HG03066 (cell line): ENCODE results near the gene VSX1.

ENCODE experiments used
- ATAC-seq: cut with Tn5 transposase; IDR thresholded peaks from one replicate; pipeline ENCODE4 v1.9.1; 2021; ENCODE audit warnings: low read depth; ENCODE audit not compliant: unreplicated experiment

The VSX1 gene

DNA sequence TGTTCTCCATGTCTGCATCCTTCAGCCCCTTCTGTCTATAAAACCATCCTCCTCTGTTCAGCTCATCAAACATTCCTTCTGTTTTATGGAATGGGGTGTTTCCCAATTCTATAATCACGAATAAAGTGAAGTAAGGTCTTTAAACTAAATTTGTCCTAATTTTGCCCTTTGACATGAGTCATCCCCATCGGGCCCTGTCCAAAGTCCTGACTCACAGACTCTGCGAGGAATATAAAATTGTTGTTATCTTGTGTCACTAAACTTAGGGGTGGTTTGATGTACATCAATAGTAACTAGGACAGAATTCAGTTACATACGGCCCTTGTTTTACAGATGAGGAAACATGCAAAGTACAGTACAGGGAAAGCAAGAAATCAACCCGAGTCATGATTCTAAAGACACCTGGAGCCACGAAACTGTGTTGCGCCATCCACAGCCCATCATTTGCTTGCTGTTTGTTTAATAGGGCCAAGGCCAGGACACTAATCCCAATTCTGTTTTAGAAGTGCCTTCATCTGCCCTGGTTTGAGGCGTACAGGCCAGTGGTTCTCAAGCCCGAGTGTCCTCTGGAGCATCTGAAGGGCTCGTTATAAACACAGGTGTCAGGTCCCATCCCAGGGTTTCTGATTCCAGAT lies 26.8 kb downstream of the VSX1 start:
- ATAC-seq, result no peak

DNA sequence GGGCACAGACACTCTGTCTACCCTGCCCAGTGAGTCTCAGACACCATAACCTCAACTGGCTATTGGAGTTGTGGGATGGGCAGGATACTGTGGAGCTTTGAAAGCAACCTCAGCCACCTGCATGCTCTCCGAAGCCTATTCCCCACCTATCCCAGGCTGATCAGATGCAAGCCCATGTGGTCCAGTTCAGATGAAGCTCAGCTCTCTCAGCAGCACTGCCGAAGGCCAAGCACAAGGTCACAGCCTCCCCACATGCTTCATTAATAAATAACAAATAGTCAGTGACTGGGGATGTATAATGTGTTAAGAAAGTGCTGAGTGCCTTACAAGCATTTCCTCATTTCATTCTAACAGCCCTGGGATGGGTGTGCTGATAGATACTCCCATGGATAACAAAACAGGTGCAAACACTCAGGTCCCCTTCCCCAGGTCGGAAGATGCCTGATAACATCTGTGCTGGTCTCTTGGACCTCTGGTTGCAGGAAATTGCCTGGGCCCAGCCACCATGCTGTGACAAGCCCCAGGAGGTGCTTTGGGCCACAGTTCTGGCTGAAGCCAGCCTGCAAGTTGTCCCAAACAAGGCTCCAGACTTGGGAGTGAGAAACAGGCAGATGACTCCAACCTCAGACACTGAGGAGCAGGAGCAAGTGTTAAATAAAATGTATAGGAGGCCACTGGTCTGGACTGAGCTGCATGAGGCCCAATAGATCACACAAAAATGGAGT lies 27.7 kb downstream of the VSX1 start:
- no peak for ATAC-seq

GRCh38 chr20:25053255-25054031 lies 28.5 kb downstream of the VSX1 start:
- no peak for ATAC-seq

- ATAC-seq, result no peak
Measured at GRCh38 chr20:25052255-25053194, 29.4 kb downstream of the VSX1 start.

DNA sequence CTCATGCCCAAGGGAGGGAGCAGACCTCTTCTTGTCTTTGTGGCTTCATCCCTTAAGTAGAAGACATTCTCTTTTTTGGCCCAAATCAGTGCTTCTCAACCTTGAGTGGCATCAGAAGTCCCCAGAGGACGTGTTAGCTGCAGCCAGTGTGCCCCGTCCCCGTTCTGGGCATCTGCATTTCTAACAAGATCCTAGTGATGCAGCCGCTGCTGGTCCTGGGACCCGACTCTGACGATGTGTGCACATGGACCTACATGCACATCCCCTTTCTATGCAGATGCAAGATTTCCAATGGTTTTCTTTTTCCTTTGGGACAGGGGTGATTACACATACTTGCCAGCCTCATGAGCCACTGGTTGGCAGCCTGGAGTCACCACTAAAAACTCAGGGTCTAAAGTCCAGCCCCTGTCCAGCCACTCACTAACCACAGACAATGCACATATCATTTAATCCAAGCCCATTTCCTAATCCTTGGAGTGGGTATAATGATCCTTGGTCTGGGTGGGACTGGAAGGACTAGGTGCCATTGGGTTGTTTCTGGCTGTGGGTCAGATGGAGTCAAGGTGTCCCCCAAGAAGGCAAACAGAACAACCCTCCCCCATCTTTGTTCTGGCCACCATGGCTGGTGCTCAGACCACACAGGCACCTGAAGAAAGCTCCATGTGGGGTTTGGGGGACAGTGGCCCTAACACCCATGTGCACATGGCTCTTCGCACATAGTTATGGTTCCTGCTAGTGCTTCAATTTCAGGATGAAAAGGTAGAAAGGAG lies 30.4 kb downstream of the VSX1 start:
- ATAC-seq, result no peak

DNA sequence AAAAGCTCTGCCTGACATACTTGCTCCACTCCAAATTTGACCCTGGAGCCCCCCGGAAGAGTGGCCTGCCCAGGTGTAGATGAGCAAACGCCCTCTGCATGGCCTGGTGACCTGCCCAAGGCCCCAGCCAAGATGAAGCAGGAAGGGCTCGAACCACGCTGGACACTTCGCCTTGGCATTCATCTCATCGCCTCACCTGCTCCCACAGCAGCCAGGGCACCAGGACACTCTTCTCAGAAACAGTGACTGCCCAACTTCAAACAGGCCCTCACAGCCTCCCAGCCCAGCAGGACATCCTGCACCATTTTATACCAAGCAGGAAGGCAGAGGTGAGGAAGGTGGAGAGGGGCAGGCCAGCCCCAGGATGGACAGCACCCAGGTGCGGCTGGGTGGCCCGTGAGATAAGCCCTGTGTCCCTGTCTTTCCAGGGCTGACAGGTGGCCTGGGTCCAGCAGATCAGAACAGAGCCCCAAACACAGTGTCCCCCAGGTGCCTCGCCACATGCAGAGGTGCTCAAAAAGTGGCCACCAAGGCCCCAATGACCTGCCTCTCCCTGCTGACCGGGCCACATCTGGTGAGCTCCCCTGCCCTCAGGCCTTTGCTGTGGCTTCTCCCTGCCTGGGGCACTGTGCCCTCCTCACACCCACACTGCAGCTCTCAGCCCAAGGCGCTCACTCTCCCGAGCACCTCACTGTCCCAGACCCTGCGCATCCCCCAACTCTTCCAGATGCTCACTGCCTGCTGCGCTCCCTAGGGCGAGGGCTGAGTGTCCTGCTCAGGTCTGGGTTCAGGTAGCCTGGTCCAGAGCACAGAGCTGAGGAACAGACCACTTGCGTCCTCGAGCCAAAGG lies 31.2 kb downstream of the VSX1 start:
- ATAC-seq, result no peak

GRCh38 chr20:25050082-25050481 lies 31.9 kb downstream of the VSX1 start:
- ATAC-seq, result no peak

DNA sequence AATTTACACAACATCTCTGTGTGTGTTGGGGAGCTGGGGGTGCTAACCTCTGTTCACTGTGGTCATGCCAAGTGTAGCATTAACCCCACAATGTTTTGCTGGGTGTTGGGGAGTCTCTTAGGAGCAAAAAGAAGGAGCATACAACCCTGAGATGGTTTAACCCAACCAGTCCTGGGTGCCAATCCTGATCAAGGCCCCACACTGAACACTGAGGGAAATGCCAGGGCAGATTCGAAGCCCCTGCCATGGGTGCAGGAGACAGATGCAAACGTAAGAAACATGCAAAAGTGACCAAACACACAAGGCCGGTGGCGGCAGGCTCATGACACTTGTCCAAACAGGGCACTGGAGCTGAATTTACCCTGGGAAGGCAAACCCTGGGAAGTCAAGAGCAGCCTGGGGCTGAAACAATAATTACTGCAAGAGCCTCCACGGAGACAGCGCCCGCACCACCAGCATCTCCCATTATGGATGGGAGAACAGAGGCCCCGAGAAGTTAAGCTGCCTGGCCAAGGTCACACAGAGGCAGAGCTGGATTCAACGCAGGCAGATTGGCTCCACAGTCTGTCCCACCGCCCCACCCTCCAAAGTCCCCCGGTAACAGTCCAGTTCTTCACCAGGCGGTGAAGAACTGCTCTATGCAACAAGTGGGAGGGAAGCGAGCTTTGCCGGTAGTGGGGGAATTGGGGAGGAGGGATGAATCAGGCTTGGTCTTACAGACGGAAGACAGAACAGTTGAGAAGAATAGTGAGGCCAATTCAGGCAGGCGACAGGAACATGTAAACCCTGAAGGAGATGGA lies 32.5 kb downstream of the VSX1 start:
- no peak for ATAC-seq

- no peak for ATAC-seq
Measured at GRCh38 chr20:25048519-25048952, 33.4 kb downstream of the VSX1 start.

- no peak for ATAC-seq
Measured at GRCh38 chr20:25047766-25048165, 34.2 kb downstream of the VSX1 start.

DNA sequence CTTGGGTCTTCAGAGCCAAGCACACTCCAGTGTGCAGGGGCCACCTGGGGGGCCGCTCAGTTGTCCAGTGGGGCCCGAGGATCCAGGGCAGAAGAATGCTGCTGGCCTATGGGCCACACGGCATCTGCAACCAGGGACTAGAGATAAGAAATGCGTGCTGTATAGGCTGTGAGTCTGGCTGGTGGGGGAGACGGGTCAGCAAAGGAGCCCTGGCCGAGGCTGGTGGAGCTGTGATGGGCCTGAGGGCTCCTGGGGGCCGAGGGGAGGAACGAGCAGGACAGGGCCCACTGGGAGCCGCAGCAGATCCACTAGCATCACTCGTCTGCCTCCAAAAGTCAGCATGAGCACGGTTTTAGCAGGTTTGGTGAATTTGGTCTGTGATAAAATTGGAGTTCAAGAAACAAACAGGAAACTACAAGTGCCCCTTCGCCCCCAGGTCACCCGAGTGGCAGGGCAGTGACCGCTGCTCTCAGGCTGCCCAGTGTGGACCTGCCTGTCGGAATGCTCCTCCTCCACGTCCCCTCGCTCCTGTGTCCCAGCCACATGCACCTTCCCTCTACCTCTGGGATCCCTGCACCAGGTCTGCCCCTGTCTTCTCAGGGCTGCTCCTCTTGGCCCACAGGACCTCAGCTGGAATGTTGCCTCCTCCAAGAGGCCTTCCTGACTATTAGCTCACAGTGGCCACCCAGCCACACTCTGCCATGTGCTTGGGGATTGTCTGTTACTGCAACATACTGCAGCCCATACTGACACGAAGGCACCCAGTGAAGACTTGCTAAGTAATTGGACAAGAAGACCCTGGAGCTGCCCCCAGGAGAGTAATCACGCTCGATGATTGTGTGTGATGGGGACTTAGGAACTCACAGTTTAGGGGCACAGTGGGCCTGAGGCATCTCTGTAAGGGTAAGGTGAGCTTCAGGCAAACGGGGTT lies 34.9 kb downstream of the VSX1 start:
- no peak for ATAC-seq

DNA sequence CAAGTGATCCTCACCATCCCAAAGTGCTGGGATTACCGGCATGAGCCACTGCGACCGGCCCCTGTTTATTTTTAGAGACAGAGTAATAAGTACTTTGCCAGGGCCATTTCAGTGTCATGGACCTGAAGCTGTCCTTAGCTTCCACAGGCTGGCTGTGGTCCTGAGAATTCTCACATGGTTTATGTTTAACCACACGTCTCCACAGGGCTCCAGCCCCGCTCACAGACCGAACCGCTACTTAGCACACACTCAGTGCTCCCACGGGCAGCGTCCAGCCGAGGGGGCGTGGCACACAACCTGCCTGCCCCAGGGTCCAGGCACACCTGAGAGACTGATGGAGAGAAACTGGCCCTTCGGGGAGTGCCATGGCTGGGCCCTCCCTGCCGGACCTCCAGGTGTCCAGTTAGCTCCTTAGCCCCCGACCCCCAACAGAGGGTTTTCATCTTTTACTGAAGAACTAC lies 35.7 kb downstream of the VSX1 start:
- ATAC-seq, result no peak

GRCh38 chr20:25045343-25045712 lies 36.6 kb downstream of the VSX1 start:
- ATAC-seq, result no peak

DNA sequence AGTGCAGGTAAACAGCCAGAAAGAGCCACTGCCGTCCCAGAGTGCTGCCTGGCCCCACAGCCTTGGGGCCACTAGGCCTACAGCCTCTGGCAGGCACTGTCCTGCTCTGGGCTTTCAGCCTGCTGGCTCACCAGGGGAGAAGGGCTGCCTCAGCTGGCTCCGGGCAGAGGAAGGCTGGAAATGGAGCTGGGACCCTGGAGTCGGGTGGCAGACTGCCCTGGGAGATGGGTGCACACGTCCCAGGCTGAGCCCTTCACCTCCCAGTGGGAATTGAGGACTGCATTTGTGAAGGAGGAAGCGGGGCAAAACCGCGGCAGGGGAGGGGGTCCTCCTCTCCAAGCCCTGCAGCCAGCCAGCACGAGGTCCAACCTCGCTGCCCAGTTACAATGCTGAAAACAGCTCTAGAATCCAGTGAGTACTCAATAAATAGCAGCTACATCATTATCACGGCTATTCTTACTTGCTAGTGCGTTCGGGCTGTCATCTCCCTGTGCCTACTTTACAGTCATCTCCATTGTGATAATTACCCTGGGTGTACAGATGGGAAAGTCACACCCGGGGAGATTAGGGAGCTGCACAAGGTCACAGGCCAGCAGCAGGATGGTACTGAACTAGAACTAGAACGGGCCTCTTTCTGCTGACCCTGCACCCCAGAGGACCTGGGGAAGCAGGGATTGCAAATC lies 37.1 kb downstream of the VSX1 start:
- no peak for ATAC-seq

DNA sequence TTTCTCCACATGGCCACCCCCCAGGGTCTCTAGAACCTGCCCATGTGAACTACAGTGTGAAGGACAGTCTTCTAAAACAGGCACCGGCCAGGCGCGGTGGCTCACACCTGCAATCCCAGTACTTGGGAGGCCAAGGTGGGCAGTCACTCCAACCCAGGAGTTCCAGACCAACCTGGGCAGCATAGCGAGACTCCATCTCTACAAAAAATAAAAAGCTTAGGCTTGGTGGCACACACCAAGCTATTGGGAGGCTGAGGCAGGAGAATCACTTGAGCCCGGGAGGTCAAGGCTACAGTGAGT lies 37.7 kb downstream of the VSX1 start:
- ATAC-seq, result no peak

DNA sequence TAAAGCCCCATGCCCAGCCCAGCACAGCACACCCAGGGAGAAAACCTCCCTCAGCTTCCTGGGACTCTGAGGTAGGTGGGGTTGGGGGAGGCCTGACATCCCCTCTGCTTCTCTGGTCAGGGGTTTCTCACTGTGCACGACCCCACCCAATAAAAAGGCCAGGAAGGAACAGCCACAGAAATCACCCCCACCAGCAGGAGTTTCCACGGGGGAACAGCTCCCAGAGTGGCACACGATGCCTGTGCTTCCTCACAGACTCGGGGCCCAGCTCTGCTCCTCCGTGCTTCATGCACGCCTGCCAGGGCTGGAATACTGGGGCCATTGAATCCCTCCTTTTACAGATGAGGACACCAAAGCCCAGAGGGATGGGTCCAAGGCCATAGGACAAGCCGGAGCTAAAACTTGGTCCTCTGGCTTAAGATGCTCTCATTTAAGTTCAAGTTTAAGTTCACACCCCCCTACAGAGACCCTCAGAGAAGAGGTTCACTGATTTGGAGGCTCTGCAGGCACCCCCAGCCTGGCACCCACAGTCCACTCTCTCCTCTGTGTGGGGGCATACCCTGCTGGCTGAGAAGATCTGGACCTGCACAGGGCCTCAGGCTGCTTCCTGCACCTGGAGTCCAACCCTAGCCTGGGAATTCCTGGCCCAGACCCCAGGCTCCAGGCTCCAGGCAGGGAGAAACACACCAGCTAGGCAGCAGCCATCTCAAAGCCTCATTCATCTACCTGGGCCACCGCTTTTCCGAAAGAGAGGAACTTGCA lies 38.3 kb downstream of the VSX1 start:
- ATAC-seq, result no peak
